IPS-NIHi11 (cell line): ENCODE results near the gene SLCO1A2.

Source experiments
- DNase-seq: peaks from one replicate; pipeline ENCODE4 v3.0.0; 2012; ENCODE audit warnings: mixed read lengths, low spot score

SLCO1A2 gene

DNA sequence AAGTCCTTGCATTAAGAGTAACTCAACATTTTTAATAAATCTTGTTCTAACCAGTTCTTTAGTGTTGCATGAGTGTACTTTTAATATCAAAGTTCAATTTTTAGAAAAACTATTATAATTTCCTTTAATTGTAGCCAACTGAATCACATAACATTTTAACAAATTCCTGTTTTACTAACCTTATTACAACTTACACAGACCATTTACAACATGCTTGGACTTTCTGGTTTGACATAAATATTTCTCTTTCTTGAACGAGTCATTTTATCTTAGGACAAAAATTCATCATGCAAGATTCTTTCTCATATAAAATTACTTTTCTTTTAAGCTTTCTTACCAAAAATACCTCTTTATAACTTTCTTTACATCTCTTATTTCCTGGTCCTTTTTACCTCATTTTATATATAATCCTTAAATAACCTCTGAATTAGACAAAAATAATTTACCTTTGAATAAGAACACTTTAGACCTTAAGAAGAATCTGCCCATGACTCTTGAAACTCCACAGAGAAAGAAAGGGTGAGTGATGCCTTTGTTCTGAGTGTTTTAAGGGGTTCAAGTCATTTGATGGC, 3.9 kb downstream of the SLCO1A2 start:
- DNase-seq: no peak

DNA sequence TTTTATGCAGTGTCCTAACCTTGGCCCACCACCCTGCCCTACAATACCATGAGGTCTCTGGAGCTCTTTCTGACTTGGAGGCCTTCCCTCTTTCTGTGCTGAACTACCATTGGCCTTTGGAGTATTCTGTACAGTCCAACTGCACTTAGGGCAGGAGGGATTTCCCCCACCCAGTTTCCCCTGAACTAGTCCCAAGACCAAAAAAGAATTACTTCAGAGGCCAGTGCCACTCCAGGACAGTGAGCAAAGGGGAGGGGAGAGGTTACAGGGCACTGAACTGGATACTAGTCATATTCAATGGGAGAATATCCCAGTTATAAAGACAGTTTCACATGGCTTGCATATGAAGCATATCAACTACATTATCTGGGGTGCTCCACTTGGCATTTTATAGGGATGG, 6.1 kb downstream of the SLCO1A2 start:
- no peak for DNase-seq

DNA sequence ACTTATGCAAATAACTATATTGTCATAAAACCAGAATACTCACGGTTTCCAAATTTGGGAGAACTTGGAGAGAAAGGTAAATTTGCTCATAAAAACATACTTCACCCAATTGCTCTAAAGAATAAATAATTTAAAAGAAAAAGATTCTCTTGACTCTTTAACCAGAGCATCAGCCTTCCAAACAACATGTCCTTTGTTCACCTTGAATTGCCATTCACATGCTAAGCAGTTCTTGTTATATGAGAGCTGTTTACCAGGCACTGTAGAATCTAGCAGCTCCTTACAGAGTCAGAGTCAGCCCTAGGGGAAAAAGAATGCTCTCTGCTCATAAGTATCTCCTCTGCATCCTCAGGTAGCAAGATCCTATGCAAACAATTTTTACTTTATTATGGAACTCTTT, 10.2 kb downstream of the SLCO1A2 start:
- DNase-seq: peak; percentile 46

DNA sequence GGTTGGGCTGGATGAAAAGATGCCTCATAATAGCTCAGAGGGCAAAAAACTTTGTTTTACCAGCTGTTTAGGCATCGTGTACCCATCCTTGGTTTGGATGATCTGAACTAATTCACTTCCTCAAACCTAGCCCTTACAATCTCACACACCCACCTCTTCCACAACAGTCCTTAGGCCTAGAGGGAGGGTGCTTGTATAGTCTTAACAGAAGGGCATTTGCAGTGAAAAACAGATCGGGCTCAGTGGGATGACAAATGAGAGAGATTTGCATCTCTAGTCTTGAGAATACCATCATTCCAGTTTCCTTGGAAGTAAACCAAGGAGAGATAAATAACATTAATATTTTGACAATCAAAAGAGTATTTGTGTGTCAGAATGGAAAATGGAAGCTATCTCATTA, 11.0 kb downstream of the SLCO1A2 start:
- DNase-seq: peak; percentile 11

- DNase-seq: no peak
These were observed 25.9 kb downstream of the SLCO1A2 start for GRCh38 chr12:21308785-21309184.

DNA sequence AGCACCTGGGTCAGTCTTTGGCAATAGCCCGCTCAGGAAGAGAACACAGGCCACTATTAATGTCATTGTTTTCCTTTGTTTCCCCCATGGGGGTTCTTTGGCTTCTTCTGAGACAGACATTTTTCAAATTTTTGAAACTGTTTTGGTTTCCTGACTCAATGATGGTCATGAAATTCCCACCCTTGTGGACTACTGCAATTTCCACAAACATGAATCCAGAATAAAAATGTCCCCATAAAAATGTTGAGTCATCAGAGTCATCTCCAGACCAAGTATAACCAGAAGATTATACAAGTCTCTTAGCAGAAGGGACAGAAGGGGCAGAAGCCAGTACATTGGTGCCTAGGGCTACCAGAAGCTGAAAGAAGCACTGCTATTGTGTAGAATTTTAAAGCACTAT, 29.1 kb downstream of the SLCO1A2 start:
- DNase-seq: no peak

DNA sequence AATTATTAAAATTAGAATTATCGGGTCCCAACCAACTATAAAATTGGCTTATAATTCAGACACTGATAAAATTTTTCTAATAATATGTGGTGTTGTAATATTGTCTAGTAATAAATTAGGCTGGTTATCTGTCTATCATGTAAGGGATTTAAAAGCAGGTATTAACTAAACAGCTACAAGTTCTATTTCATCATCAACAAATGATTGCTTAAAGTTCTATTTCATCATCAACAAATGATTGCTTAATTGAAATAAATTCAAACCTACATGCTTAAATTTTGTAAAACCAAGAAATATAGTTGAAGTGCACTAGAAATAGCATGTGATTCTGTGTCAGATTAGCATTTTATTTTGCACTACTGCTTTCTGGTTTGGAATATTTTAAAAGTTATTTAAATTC, 34.1 kb downstream of the SLCO1A2 start:
- no peak for DNase-seq

- DNase-seq: peak; percentile 33
These were observed 37.8 kb downstream of the SLCO1A2 start for GRCh38 chr12:21296751-21297406.

DNA sequence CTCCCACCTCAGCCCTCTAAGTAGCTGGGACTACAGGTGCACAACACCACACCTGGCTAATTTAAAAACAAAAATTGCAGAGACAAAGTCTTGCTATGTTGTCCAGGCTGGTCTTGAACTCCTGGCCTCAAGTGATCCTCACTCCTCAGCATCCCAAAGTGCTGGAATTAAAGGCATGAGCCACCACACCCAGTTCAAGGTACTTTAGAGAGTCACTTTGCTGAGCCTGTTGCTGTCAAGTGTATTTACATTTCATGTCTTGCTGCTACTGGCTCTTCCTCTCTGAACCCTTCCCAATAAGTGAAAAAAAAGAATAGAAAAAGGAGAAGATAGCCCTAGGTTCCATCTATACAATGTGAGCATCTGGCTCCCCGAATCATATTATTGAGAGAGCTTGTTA, 38.4 kb downstream of the SLCO1A2 start:
- no peak for DNase-seq

- DNase-seq: no peak
These were observed 40.5 kb downstream of the SLCO1A2 start for GRCh38 chr12:21294176-21294575.

DNA sequence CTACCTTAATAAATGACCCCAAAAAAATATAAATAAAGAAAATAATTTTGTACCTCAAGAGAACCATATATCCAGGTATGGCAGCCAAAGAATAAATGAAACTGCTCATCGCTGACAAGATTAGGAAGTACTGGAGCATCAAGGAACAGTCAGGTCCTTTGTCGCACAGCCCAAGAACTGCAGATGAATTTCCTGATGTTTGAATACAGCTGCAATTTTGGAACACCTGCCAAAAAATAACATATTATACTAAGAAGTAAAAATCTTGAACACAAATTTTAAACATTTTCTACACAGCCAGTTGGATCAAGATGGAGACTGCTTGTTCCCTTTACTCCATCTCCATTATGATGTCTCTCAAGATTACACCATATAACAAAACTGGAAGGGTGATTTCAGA, 42.6 kb downstream of the SLCO1A2 start:
- DNase-seq: no peak

GRCh38 chr12:21289698-21290097, 45.0 kb downstream of the SLCO1A2 start:
- DNase-seq: no peak

DNA sequence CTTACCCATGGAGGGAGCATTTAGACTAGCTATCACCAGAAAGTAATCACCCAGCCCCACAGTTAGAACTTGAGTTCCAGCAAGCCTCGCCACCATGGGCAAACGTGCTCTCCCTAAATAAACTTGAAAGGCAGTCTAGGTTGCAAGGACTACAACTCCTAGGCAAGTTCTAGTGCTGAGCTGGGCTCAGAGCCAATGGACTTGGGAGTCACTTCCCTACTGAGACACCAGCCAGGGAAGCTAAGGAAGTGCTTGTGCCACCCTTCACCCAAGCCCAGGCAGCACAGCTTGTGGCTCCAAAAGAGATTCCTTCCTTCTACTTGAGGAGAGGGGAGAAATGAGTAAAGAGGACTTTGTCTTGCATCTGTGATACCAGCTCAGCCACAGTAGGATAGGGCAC, 57.9 kb downstream of the SLCO1A2 start:
- DNase-seq: no peak

DNA sequence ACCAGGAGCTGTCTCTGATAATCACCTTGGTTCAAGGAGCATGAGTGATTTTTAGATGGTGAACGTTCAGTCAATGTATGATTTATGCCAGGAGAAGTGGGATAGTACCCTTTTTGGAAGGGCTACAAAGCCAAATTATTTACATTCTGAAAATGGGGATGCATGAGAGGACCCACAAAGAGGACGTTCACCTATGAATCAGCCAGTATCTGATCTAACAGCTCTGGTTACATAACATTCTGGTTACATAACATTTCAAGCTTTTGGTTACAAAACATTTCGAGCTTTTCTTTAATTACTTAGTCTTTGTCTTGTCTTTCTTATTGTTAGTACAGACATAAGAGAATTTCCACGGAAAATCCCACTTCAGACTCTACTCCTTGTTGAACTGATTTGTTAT, 68.8 kb downstream of the SLCO1A2 start:
- no peak for DNase-seq

DNA sequence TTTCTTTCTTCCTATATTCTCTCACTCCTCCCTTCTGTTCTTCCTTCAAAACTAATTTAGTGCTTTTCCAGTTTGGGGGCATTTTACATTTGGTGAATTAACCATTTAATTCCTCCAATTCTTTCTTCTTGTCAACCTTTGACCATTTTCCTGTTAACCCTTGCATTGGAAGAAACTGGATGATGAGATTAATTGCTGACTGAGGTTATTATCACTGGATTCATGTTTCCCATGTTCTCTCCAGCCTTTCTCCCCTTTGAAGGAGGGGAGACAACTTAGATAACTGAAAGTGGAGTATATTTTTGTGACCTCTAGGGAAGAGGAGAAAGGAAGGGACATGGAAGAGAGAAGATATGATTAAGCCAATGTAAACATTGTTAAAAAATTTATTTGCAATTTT, 70.5 kb downstream of the SLCO1A2 start:
- no peak for DNase-seq

GRCh38 chr12:21257172-21257571, 77.5 kb downstream of the SLCO1A2 start:
- DNase-seq: no peak

GRCh38 chr12:21252070-21252469, 82.6 kb downstream of the SLCO1A2 start:
- DNase-seq: no peak

DNA sequence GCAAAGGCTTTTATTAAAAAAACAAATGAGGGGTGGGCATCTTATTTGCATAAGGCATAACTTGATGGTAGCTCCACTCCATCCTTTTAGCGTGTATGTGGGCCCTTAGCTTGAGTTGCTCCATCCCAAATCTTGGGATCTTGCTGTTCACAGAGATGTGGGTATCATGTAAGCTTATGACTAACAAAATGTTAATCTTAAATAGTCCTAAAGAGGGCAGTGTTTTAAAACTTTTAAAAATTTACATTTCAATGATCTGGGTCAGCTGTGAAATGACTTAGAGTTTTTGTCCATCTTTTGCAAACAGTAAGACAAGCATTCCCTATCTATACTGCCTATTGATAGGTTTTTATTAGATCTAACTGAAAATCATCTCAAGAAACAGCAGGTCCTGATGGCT, 86.0 kb downstream of the SLCO1A2 start:
- peak; percentile 12 for DNase-seq

DNA sequence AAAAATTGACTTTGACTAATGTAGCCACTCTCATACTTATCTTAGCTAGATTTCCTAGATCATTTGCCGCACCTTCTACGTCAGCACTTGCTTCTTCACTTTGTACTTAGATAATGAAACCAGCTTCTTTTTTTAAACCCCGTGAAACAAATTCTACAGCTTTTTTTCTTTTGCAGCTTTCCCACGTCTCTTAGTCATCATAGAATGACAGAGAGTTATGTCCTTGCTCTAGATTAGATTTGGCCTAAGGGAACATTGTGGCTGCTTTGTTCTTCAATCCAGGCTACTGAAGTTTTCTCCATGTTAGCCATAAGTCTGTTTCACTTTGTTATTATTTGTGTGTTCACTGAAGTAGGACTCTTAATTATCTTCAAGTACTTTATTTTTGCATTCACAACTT, 94.9 kb downstream of the SLCO1A2 start:
- no peak for DNase-seq

DNA sequence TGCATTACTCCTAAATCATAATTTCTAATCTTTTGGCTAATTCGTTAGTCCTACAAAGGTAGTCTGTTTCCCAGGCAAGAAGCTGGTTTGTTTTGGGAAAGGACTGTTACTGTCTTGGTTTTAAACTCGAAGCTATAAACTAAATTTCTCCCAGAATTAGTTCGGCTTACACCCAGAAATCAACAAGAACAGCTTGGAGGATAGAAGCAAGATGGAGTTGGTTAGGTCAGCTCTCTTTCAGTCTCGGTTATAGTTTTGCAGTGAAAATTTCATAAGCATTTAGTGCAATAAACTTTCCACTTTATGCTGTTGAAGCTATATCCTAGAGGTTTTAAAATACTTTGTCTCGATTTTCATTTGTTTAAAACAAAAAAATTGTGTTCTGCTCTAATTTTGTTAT, 100.3 kb downstream of the SLCO1A2 start:
- DNase-seq: no peak

GRCh38 chr12:21223930-21224329, 110.8 kb downstream of the SLCO1A2 start:
- DNase-seq: no peak

GRCh38 chr12:21221778-21222177, 112.9 kb downstream of the SLCO1A2 start:
- no peak for DNase-seq

GRCh38 chr12:21221072-21221471, 113.6 kb downstream of the SLCO1A2 start:
- DNase-seq: no peak

DNA sequence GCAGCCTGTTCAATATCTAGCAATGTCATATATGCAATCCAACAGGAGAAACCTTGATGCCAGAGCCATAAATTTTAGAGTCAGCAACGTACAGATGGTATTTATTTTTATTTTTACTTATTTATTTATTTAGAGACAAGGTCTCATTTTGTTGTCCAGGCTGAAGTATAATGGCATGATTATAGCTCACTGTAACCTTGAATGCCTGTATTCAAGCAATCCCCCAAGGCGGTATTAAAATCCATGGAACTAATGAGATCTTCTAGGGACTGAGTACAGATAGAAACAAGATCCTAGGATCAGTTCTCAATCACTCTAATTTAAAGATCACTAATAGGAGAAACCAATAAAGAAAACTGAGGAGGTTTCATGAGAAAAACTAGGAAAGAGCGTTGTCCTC, 114.5 kb downstream of the SLCO1A2 start:
- DNase-seq: no peak
